DND-41 (cell line): ENCODE data around the gene CYP8B1.

Experiments used
- ATAC-seq: fragments of 200-7000 bp; cut with Tn5 transposase; 3 replicates; pipeline ENCODE4 v1.9.1; 2021; ENCODE audit warnings: low read depth; ENCODE audit not compliant: insufficient read depth
- DNase-seq: peaks from one replicate; pipeline ENCODE4 v3.0.0-alpha.2; 2020
- H2AFZ ChIP-seq: 2 replicates; pipeline ENCODE4 v1.6.0; 2012; ENCODE audit warnings: low read depth, low read length
- H3K27ac ChIP-seq: 2 replicates; pipeline ENCODE4 v1.5.1; 2012; ENCODE audit warnings: low read length, inconsistent platforms
- H3K27me3 ChIP-seq: fragments of 200-600 bp; sonication (generic); 2 replicates; pipeline ENCODE4 v1.6.0; 2012; ENCODE audit warnings: low read length, mild to moderate bottlenecking, inconsistent platforms; ENCODE audit not compliant: insufficient read depth, poor library complexity
- H3K36me3 ChIP-seq: 2 replicates; pipeline ENCODE4 v1.5.1; 2012; ENCODE audit warnings: low read length, inconsistent platforms; ENCODE audit not compliant: insufficient read depth
- H3K4me1 ChIP-seq: 2 replicates; pipeline ENCODE4 v1.5.1; 2012; ENCODE audit warnings: mild to moderate bottlenecking, low read length; ENCODE audit not compliant: insufficient read depth
- H3K4me2 ChIP-seq: 2 replicates; pipeline ENCODE4 v1.6.0; 2012; ENCODE audit warnings: mild to moderate bottlenecking, moderate library complexity, low read length, inconsistent platforms; ENCODE audit not compliant: insufficient read depth
- H3K4me3 ChIP-seq, 2 experiments: fragments of 200-600 bp in 1 of 2; shearing (Covaris generic) in 1 of 2; 2 replicates each; pipeline ENCODE4 v1.5.1; 2012 to 2016; ENCODE audit warnings: inconsistent platforms in 2 of 2, low read length in 2 of 2, mild to moderate bottlenecking in 2 of 2, low read depth in 1 of 2, moderate library complexity in 1 of 2
- H3K79me2 ChIP-seq: 2 replicates; pipeline ENCODE4 v1.6.0; 2012; ENCODE audit warnings: low read length, inconsistent platforms; ENCODE audit not compliant: insufficient read depth
- H3K9ac ChIP-seq: 2 replicates; pipeline ENCODE4 v1.6.0; 2012; ENCODE audit warnings: low read depth, mild to moderate bottlenecking, inconsistent platforms, low read length, moderate library complexity
- H3K9me3 ChIP-seq: 2 replicates; pipeline ENCODE4 v1.5.1; 2012; ENCODE audit warnings: low read length, moderate library complexity, mild to moderate bottlenecking, inconsistent platforms; ENCODE audit not compliant: insufficient read depth, severe bottlenecking
- H4K20me1 ChIP-seq: 2 replicates; pipeline ENCODE4 v1.6.0; 2012; ENCODE audit warnings: low read length; ENCODE audit not compliant: insufficient read depth
- EZH2 ChIP-seq: IDR thresholded peaks from 3 replicates; pipeline ENCODE4 v1.6.1; 2012; ENCODE audit warnings: borderline replicate concordance, low read depth, mild to moderate bottlenecking, moderate library complexity, low read length, inconsistent platforms; ENCODE audit not compliant: severe bottlenecking
- TF ChIP-seq, protein P1 (sequence below): IDR thresholded peaks from 2 replicates; pipeline ENCODE4 v1.5.1; 2012; ENCODE audit warnings: borderline replicate concordance, low read length, moderate library complexity, mild to moderate bottlenecking; ENCODE audit not compliant: poor library complexity, severe bottlenecking; ENCODE audit errors: extremely low read depth

Gene CYP8B1

DNA sequence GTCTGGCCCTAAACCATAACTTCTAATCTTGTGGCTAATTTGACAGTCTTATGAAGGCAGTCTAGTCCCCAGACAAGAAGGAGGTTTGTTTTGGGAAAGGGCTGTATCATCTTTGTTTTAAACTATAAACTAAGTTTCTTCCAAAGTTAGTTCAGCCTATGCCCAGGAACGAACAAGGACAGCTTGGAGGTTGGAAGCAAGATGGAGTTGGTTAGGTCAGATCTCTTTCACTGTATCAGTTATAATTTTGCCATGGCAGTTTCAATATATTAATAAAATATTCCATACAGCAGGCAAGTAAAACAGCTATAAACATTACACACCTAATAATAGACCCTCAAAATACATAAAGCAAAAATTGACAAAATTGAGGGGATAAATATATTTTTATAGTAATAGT is 17.1 kb upstream of the CYP8B1 start:
- Histone ChIP-seq H3K4me3 (no peak overlapping the region), H3K9ac (no peak overlapping the region), H2AFZ (no peak overlapping the region), H4K20me1 (no peaks in the 10 kb centered on the region), H3K9me3 (no peaks in the 10 kb centered on the region), H3K4me1 (no peaks in the 10 kb centered on the region), H3K27me3 (peaks cover 2% of the 10 kb centered on the region), H3K27ac (no peak overlapping the region), H3K79me2 (no peaks in the 10 kb centered on the region), H3K36me3 (no peaks in the 10 kb centered on the region), H3K4me2 (no peak overlapping the region)
- DNase-seq (no peak), ATAC-seq (no peak)
- no peak for TF ChIP-seq EZH2
- TF ChIP-seq, protein P1, sequence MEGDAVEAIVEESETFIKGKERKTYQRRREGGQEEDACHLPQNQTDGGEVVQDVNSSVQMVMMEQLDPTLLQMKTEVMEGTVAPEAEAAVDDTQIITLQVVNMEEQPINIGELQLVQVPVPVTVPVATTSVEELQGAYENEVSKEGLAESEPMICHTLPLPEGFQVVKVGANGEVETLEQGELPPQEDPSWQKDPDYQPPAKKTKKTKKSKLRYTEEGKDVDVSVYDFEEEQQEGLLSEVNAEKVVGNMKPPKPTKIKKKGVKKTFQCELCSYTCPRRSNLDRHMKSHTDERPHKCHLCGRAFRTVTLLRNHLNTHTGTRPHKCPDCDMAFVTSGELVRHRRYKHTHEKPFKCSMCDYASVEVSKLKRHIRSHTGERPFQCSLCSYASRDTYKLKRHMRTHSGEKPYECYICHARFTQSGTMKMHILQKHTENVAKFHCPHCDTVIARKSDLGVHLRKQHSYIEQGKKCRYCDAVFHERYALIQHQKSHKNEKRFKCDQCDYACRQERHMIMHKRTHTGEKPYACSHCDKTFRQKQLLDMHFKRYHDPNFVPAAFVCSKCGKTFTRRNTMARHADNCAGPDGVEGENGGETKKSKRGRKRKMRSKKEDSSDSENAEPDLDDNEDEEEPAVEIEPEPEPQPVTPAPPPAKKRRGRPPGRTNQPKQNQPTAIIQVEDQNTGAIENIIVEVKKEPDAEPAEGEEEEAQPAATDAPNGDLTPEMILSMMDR = no peak

GRCh38 chr3:42892169-42892568 is 16.5 kb upstream of the CYP8B1 start:
- Histone ChIP-seq H3K36me3 (no peaks in the 10 kb centered on the region), H3K27me3 (peaks cover 2% of the 10 kb centered on the region), H3K79me2 (no peaks in the 10 kb centered on the region), H4K20me1 (no peaks in the 10 kb centered on the region), H2AFZ (no peak overlapping the region), H3K4me3 (no peak overlapping the region), H3K27ac (no peak overlapping the region), H3K4me2 (no peak overlapping the region), H3K4me1 (no peaks in the 10 kb centered on the region), H3K9me3 (no peaks in the 10 kb centered on the region), H3K9ac (no peak overlapping the region)
- TF ChIP-seq, protein P1 = no peak
- no peak for TF ChIP-seq EZH2
- DNase-seq (no peak), ATAC-seq (no peak)

DNA sequence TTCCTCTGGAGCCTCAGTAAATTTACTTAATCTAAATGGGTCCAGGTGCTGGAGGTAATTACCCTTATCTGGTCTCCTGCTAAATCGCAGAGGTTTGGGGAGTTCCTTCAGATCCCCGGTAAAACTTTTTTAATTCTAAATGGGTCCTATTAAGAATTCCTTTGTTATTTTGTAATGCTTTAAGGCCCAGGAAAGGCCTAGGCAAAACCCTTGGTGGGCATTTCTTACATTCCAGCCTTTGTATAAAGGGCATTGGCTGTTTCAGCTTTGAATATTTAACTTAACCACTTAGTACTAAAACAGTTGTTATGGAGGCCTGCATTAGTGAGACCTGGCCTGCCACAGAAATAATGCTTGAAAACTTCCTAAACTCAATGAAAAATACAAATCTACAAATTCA is 15.4 kb upstream of the CYP8B1 start:
- no peak overlapping the region for H2AFZ ChIP-seq
- H3K4me3 ChIP-seq = no peak overlapping the region
- no peaks in the 10 kb centered on the region for H4K20me1 ChIP-seq
- no peaks in the 10 kb centered on the region for H3K9me3 ChIP-seq
- H3K9ac ChIP-seq = no peak overlapping the region
- no peak overlapping the region for H3K27ac ChIP-seq
- DNase-seq (no peak), ATAC-seq (no peak)
- no peaks in the 10 kb centered on the region for H3K4me1 ChIP-seq
- peaks cover 2% of the 10 kb centered on the region for H3K27me3 ChIP-seq
- no peaks in the 10 kb centered on the region for H3K79me2 ChIP-seq
- no peak overlapping the region for H3K4me2 ChIP-seq
- no peaks in the 10 kb centered on the region for H3K36me3 ChIP-seq
- TF ChIP-seq, protein P1 = no peak
- TF ChIP-seq EZH2 = no peak

DNA sequence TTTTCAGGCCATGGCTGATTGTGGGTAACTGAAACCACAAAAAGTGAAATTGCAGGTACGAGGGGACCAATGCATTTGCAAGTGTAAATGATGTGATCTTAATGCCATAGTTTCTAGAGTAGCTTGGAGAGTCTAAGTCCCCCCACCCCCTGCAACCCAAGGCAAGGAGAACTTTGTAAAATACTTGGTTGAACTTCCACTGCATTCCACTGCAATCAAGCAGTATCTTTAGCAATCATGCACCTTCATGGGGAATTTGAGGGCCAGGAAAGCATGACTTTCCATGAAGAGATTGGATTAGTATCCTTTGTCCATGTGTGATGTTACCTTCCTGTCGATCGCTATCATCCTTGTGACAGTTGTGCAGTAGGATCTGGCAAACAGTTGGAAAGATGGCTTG is 11.4 kb upstream of the CYP8B1 start:
- TF ChIP-seq, protein P1 = no peak
- TF ChIP-seq EZH2 = no peak
- DNase-seq = no peak
- no peaks in the 10 kb centered on the region for H4K20me1 ChIP-seq
- H2AFZ ChIP-seq = no peak overlapping the region
- H3K4me2 ChIP-seq = no peak overlapping the region
- H3K9ac ChIP-seq = no peak overlapping the region
- no peak overlapping the region for H3K4me3 ChIP-seq
- H3K4me1 ChIP-seq = no peaks in the 10 kb centered on the region
- no peak overlapping the region for H3K27ac ChIP-seq
- H3K27me3 ChIP-seq = peaks cover 2% of the 10 kb centered on the region
- no peaks in the 10 kb centered on the region for H3K79me2 ChIP-seq
- no peaks in the 10 kb centered on the region for H3K9me3 ChIP-seq
- no peaks in the 10 kb centered on the region for H3K36me3 ChIP-seq
- ATAC-seq = no peak
